ENCODE results near the gene TRMT1.

Gene TRMT1

GRCh38 chr19:13122980-13123957 is 6.7 kb upstream of the TRMT1 start:
- no peak for DNase-seq

GRCh38 chr19:13122275-13122878 is 5.8 kb upstream of the TRMT1 start:
- peak; percentile 27 for DNase-seq

- DNase-seq: peak; percentile 29
These were observed 5.2 kb upstream of the TRMT1 start for GRCh38 chr19:13121551-13122274.

- DNase-seq: no peak
These were observed 4.3 kb upstream of the TRMT1 start for GRCh38 chr19:13120817-13121216.

GRCh38 chr19:13120031-13120430 is 3.5 kb upstream of the TRMT1 start:
- DNase-seq: no peak

GRCh38 chr19:13119627-13120026 is 3.1 kb upstream of the TRMT1 start:
- DNase-seq: no peak

- no peak for DNase-seq
These were observed 2.1 kb upstream of the TRMT1 start for GRCh38 chr19:13118424-13119193.

- DNase-seq: peak; percentile 89
These were observed 1.4 kb upstream of the TRMT1 start, which contains the start of gene NACC1 for GRCh38 chr19:13117772-13118423. TSS of gene NACC1 (plus strand) at chr19:13118264. CDS start at chr19:13135208, 16,944 bp downstream.

- DNase-seq: no peak
These were observed 734 bp upstream of the TRMT1 start for GRCh38 chr19:13117176-13117771.

GRCh38 chr19:13115936-13116281 is 631 bp downstream of the TRMT1 start:
- DNase-seq: no peak

- DNase-seq: no peak
These were observed 4.0 kb downstream of the TRMT1 start for GRCh38 chr19:13112555-13112954.

- DNase-seq: no peak
These were observed 6.4 kb downstream of the TRMT1 start for GRCh38 chr19:13110099-13110610.

GRCh38 chr19:13109361-13110098 is 7.0 kb downstream of the TRMT1 start:
- DNase-seq: no peak

- DNase-seq: peak; percentile 26
These were observed 11.5 kb downstream of the TRMT1 start for GRCh38 chr19:13104848-13105711.

GRCh38 chr19:13104360-13104847 is 12.1 kb downstream of the TRMT1 start:
- peak; percentile 53 for DNase-seq

GRCh38 chr19:13103581-13104359 is 12.8 kb downstream of the TRMT1 start:
- DNase-seq: no peak

GRCh38 chr19:13102666-13103580 is 13.6 kb downstream of the TRMT1 start, which contains the start of gene LYL1:
TSS of gene LYL1 (minus strand) at chr19:13102858. CDS start at chr19:13101171, 1,687 bp downstream.
- DNase-seq: peak; percentile 32

- no peak for DNase-seq
These were observed 14.2 kb downstream of the TRMT1 start for GRCh38 chr19:13102416-13102665.

All from CD4-positive, alpha-beta T cell treated with Interleukin-4 for 4 hours (primary cell).